ENCODE data around the gene DRAP1.

DNA sequence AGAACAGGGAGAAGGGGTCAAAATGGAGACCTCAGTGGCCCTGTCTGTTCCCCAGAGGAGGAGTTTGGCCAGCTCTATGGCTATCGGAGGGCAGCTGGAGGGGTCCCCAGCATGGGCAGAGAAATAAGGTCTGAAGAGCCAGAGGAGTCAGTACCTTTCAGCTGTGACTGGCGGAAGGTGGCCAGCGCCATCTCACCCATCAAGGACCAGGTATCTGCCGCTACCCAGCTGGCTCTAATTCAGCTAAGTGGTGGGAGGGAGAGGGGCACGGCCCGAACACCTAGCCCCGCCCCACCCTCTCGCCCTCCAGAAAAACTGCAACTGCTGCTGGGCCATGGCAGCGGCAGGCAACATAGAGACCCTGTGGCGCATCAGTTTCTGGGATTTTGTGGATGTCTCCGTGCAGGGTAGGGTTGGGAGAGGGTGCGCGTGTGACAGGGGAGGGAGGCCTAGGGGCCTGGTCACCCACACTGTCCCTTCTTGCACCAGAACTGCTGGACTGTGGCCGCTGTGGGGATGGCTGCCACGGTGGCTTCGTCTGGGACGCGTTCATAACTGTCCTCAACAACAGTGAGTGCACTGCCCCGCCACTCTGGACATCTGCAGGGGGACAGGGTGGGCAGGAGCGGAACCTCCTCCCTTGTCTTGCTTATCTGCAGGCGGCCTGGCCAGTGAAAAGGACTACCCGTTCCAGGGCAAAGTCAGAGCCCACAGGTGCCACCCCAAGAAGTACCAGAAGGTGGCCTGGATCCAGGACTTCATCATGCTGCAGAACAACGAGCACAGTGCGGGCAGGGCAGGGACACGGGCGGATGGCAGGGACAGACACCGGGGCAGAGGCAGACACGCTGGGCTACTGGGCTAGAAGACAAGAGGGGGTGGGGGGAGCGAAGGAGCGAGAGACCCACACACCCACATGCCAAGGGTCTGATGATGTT, 36.8 kb upstream of the DRAP1 start:
- no peak for TF ChIP-seq CTCF (IDR thresholded peaks at IDR 0.05; ENCODE audit: insufficient read depth, low read depth, low read length)
- no peak for TF ChIP-seq EZH2 (IDR thresholded peaks at IDR 0.05; ENCODE audit: insufficient read depth, low read length)
